Hematopoietic multipotent progenitor cell (in vitro differentiated cells): Measurements from ENCODE around the gene CEP85L. TPM values are rescaled to one million over a fixed set of nuclear protein-coding genes. Genes with fewer than 3 reads are reported as not detected.

ENCODE experiments used
- DNase-seq, 3 donors: peaks; one replicate each; pipeline ENCODE4 v3.0.0-alpha.2; 2011 to 2015; ENCODE audit warnings: low read depth in 2 of 3, low spot score in 2 of 3
- total RNA-seq: library from RNA; depleted of rRNA; stranded (reverse); fragments of >200 nt; gene quantifications from one replicate; pipeline ENCODE4 v1.2.3, GENCODE V29; 2012

The CEP85L gene
- total RNA-seq, 1 donor: 15.3 TPM

GRCh38 chr6:118546164-118546879 lies 105.1 kb downstream of the CEP85L start:
- DNase-seq: no peak

GRCh38 chr6:118544105-118544504 lies 107.3 kb downstream of the CEP85L start:
- DNase-seq: no peak

GRCh38 chr6:118542184-118542952 lies 109.0 kb downstream of the CEP85L start:
- DNase-seq: no peak

GRCh38 chr6:118537574-118537973 lies 113.8 kb downstream of the CEP85L start:
- no peak for DNase-seq

- no peak for DNase-seq
Observed at GRCh38 chr6:118536478-118536877, 114.9 kb downstream of the CEP85L start.

- DNase-seq: no peak
Observed at GRCh38 chr6:118535176-118535844, 116.1 kb downstream of the CEP85L start.

- DNase-seq: no peak
Observed at GRCh38 chr6:118530942-118531341, 120.4 kb downstream of the CEP85L start.

- DNase-seq: no peak
Observed at GRCh38 chr6:118529756-118530155, 121.6 kb downstream of the CEP85L start.

- no peak for DNase-seq
Observed at GRCh38 chr6:118528129-118528528, 123.3 kb downstream of the CEP85L start.

- DNase-seq: no peak
Observed at GRCh38 chr6:118525913-118526780, 125.2 kb downstream of the CEP85L start.

GRCh38 chr6:118524686-118525085 lies 126.7 kb downstream of the CEP85L start:
- no peak for DNase-seq

- no peak for DNase-seq
Observed at GRCh38 chr6:118523216-118523615, 128.2 kb downstream of the CEP85L start.

- DNase-seq: no peak
Observed at GRCh38 chr6:118522422-118522821, 129.0 kb downstream of the CEP85L start.

- no peak for DNase-seq
Observed at GRCh38 chr6:118514689-118515088, 136.7 kb downstream of the CEP85L start.

GRCh38 chr6:118511930-118512715 lies 139.3 kb downstream of the CEP85L start:
- DNase-seq: no peak

- DNase-seq: peak in 2 of 3 donors; percentile 2 to 23
Observed at GRCh38 chr6:118509009-118509617, 142.3 kb downstream of the CEP85L start.

GRCh38 chr6:118507636-118508035 lies 143.8 kb downstream of the CEP85L start:
- DNase-seq: peak in 1 of 3 donors; percentile 4

GRCh38 chr6:118506071-118506638 lies 145.2 kb downstream of the CEP85L start:
- DNase-seq: no peak

- no peak for DNase-seq
Observed at GRCh38 chr6:118505656-118506055, 145.7 kb downstream of the CEP85L start.
